HG03571 (cell line): ENCODE measurements around the gene CSNK1E.

ENCODE experiments used
- ATAC-seq: cut with Tn5 transposase; IDR thresholded peaks from one replicate; pipeline ENCODE4 v1.9.1; 2021; ENCODE audit not compliant: unreplicated experiment

The CSNK1E gene

GRCh38 chr22:38308791-38309498, 8.3 kb downstream of the CSNK1E start:
- ATAC-seq: no peak

- peak; percentile 68 for ATAC-seq
These were observed 11.5 kb downstream of the CSNK1E start for GRCh38 chr22:38305471-38306448.

- ATAC-seq: no peak
These were observed 12.7 kb downstream of the CSNK1E start for GRCh38 chr22:38304526-38304925.

GRCh38 chr22:38303974-38304373, 13.3 kb downstream of the CSNK1E start:
- ATAC-seq: no peak

- no peak for ATAC-seq
These were observed 14.3 kb downstream of the CSNK1E start for GRCh38 chr22:38302906-38303305.

GRCh38 chr22:38300946-38301345, 16.3 kb downstream of the CSNK1E start:
- ATAC-seq: no peak

GRCh38 chr22:38300197-38300945, 16.9 kb downstream of the CSNK1E start:
- no peak for ATAC-seq

- no peak for ATAC-seq
These were observed 17.5 kb downstream of the CSNK1E start for GRCh38 chr22:38299770-38300102.

GRCh38 chr22:38298312-38299005, 18.8 kb downstream of the CSNK1E start:
- no peak for ATAC-seq

- ATAC-seq: no peak
These were observed 20.9 kb downstream of the CSNK1E start for GRCh38 chr22:38296372-38296771.

GRCh38 chr22:38295863-38296262, 21.4 kb downstream of the CSNK1E start:
- no peak for ATAC-seq

- ATAC-seq: no peak
These were observed 21.9 kb downstream of the CSNK1E start for GRCh38 chr22:38295339-38295738.

GRCh38 chr22:38294193-38294592, 23.0 kb downstream of the CSNK1E start:
- ATAC-seq: no peak

GRCh38 chr22:38292694-38293093, 24.5 kb downstream of the CSNK1E start:
- no peak for ATAC-seq

GRCh38 chr22:38291201-38291777, 25.9 kb downstream of the CSNK1E start:
- ATAC-seq: no peak

- ATAC-seq: no peak
These were observed 26.9 kb downstream of the CSNK1E start for GRCh38 chr22:38290347-38290746.

- no peak for ATAC-seq
These were observed 27.6 kb downstream of the CSNK1E start for GRCh38 chr22:38289583-38290082.

GRCh38 chr22:38286915-38287669, 30.1 kb downstream of the CSNK1E start:
- ATAC-seq: no peak

GRCh38 chr22:38285018-38285417, 32.2 kb downstream of the CSNK1E start:
- ATAC-seq: no peak

GRCh38 chr22:38284042-38284402, 33.2 kb downstream of the CSNK1E start:
- no peak for ATAC-seq
